ENCODE data around the gene TM9SF2.
"Not testable (repeated sequence)": the region's sequence is repeated elsewhere in the genome, so short reads cannot be mapped to it uniquely, and the experiment has no call there.

TM9SF2 gene

GRCh38 chr13:99477493-99477892, 23.8 kb upstream of the TM9SF2 start:
- Mint-ChIP-seq H3K4me3 (no peak overlapping the region), H3K9me3 (no peaks in the 10 kb centered on the region), H3K4me1 (no peaks in the 10 kb centered on the region), H3K27me3 (no peaks in the 10 kb centered on the region), H3K27ac (no peak overlapping the region)
- no peak for DNase-seq
- ATAC-seq, result no peak

- ATAC-seq (no peak), DNase-seq (no peak)
- no peaks in the 10 kb centered on the region for H3K9me3 Mint-ChIP-seq
- no peaks in the 10 kb centered on the region for H3K27me3 Mint-ChIP-seq
- H3K27ac Mint-ChIP-seq, result no peak overlapping the region
- no peak overlapping the region for H3K4me3 Mint-ChIP-seq
- H3K4me1 Mint-ChIP-seq, result peaks cover 9% of the 10 kb centered on the region
Observed at GRCh38 chr13:99481366-99481765, 19.9 kb upstream of the TM9SF2 start.

DNA sequence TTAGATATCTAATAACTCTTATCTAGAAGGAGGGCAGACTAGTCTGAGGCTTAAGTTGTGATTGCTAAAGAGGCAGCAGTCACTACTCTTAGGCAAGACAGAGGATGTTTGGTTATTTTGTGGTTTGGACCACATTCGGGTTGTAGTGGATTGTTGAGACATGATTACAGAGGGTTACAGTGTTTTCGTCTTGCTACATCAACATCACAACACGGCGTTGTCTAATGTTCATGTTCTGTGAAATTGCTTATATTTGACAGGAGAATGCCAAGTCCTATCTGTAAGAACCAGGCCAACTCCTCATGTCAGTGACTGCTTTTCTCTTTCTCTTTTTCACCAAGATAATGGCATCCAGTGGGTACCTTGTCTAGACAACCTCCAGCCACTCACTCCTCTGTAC, 16.8 kb upstream of the TM9SF2 start:
- Mint-ChIP-seq H3K4me1 (peaks cover 14% of the 10 kb centered on the region), H3K9me3 (peaks cover 4 to 6% of the 10 kb centered on the region in 2 donors), H3K4me3 (no peak overlapping the region), H3K27ac (peak overlapping the region in 1 of 2 donors; percentile 14), H3K27me3 (no peaks in the 10 kb centered on the region)
- ATAC-seq (peak; percentile 90), DNase-seq (no peak)

- ATAC-seq, result no peak
- H3K4me3 Mint-ChIP-seq, result no peak overlapping the region
- DNase-seq, result no peak
- peaks cover 14% of the 10 kb centered on the region for H3K4me1 Mint-ChIP-seq
- H3K27me3 Mint-ChIP-seq, result no peaks in the 10 kb centered on the region
- H3K9me3 Mint-ChIP-seq, result peaks cover 4 to 12% of the 10 kb centered on the region in 2 donors
- no peak overlapping the region for H3K27ac Mint-ChIP-seq
Observed at GRCh38 chr13:99486996-99487395, 14.3 kb upstream of the TM9SF2 start.

GRCh38 chr13:99489028-99489427, 12.2 kb upstream of the TM9SF2 start:
- H3K4me1 Mint-ChIP-seq, result peaks cover 13% of the 10 kb centered on the region
- H3K27ac Mint-ChIP-seq, result no peak overlapping the region
- H3K4me3 Mint-ChIP-seq, result no peak overlapping the region
- no peaks in the 10 kb centered on the region for H3K27me3 Mint-ChIP-seq
- DNase-seq (no peak), ATAC-seq (no peak)
- peaks cover 4 to 23% of the 10 kb centered on the region in 2 donors for H3K9me3 Mint-ChIP-seq

- Mint-ChIP-seq H3K4me1 (peaks cover 29% of the 10 kb centered on the region), H3K9me3 (peaks cover 0 to 23% of the 10 kb centered on the region in 2 donors)
- ATAC-seq, DNase-seq, H3K27ac Mint-ChIP-seq, H3K27me3 Mint-ChIP-seq, H3K4me3 Mint-ChIP-seq: not testable (repeated sequence)
Observed at GRCh38 chr13:99491750-99492149, 9.5 kb upstream of the TM9SF2 start.

GRCh38 chr13:99495466-99496183, 5.6 kb upstream of the TM9SF2 start:
- ATAC-seq, result no peak
- DNase-seq, result no peak
- H3K9me3 Mint-ChIP-seq, result peaks cover 0 to 24% of the 10 kb centered on the region in 2 donors
- peak overlapping the region; percentile 74 to 97 for H3K4me3 Mint-ChIP-seq
- peak overlapping the region; percentile 91 to 98 for H3K27ac Mint-ChIP-seq
- H3K27me3 Mint-ChIP-seq, result no peaks in the 10 kb centered on the region
- H3K4me1 Mint-ChIP-seq, result peaks cover 55% of the 10 kb centered on the region

DNA sequence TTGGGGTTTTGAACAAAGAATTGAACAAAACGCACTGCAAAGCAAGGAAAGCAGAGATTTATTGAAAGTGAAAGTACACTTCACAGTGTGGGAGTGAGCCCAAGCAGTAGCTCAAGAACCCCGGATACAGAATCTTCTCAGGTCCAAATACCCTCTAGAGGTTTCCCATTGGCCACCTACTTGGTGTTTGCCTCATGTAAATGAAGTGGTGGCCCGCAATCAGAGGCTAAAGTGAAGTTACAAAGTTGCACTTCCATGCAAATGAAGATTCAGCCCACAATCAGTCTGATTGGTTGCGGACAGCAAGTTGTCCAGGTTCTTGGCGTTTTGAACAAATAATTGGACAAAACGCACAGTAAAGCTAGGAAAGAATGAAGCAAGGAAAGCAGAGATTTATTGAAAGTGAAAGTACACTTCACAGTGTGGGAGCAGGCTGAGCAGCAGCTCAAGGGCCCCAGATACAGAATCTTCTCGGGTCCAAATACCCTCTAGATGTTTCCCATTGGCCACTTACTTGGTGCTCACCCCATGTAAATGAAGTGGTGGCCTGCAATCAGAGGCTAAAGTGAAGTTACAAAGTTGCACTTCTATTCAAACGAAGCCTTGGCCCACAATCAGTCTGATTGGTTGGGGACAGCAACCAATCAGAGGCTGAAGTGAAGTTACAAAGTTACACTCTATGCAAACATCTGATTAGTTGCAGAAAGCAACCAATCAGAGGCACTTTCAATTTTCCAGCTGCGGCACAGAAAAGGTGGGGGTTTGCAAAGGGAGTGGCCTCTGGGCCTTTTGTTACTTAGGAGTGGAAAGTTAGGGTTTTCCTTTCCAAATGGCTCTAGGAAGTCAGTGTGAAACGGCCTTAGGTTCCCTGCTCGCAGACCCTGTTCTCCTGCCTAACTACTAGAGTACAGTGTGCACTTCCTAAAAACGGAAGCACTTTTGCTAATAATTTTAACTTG, 4.8 kb upstream of the TM9SF2 start:
- ATAC-seq, result peak; percentile 47
- H3K9me3 Mint-ChIP-seq, result peaks cover 0 to 24% of the 10 kb centered on the region in 2 donors
- peak overlapping the region; percentile 74 to 97 for H3K4me3 Mint-ChIP-seq
- DNase-seq, result peak; percentile 56 to 79
- peaks cover 64% of the 10 kb centered on the region for H3K4me1 Mint-ChIP-seq
- H3K27me3 Mint-ChIP-seq, result no peaks in the 10 kb centered on the region
- H3K27ac Mint-ChIP-seq, result peak overlapping the region; percentile 91 to 98

DNA sequence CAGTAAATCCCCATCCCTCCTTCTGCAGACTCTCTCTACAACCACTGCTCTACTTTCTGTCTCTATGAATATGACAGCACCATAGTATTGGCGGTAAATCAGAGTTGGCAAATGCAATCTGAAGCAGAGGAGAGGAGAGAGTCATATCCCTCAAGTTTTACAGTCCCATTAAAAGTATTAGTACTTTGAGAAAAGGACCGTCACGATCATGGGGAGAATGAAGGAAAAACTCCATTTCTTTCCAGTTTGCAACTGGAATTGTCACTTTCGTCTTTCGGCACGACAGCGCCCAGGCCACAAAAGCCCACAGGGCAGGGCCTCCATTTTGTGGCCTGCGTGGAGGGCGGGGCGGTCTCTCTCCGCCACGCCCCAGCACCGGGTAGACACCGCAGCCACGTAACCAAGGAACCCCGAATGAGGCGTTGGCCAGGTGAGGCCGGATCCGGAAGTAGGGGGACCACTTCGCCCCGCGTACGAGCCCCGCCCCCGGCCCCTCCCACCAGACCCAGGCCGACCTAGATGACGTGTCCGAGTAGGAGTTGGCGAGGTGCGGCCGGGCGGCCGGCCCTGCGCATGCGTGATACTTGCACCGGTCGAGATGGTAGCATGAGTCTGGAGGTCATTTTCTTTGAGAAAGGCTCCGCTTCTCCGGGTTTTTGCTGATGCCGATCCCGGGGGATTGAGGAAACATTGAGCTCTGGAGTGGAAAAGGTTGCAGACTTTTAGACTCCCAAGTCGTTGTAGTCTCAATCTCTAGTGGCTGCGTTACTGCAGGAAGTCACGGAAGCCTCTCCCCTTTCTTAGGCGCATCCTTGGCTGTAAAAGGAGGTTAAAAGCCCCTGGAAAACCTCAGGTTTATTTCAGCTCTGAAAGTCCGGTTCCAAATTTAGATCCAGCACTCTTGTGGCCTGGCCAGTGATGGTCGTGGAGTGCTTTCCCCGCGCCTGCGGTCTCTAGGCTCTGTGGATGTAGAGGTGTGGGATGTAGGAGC, 2.8 kb upstream of the TM9SF2 start:
- H3K27me3 Mint-ChIP-seq, result no peaks in the 10 kb centered on the region
- peaks cover 82% of the 10 kb centered on the region for H3K4me1 Mint-ChIP-seq
- H3K9me3 Mint-ChIP-seq, result peaks cover 0 to 7% of the 10 kb centered on the region in 2 donors
- ATAC-seq (peak; percentile 87), DNase-seq (peak; percentile 91 to 98)
- peak overlapping the region; percentile 87 to 94 for H3K27ac Mint-ChIP-seq
- peak overlapping the region; percentile 85 to 93 for H3K4me3 Mint-ChIP-seq

GRCh38 chr13:99500839-99501183, 461 bp upstream of the TM9SF2 start:
- peak overlapping the region; percentile 98 for H3K27ac Mint-ChIP-seq

GRCh38 chr13:99501848-99502301, 603 bp downstream of the TM9SF2 start:
- DNase-seq, result no peak
- H3K27me3 Mint-ChIP-seq, result no peaks in the 10 kb centered on the region
- peak overlapping the region; percentile 98 for H3K27ac Mint-ChIP-seq
- peaks cover 0 to 7% of the 10 kb centered on the region in 2 donors for H3K9me3 Mint-ChIP-seq
- peaks cover 83% of the 10 kb centered on the region for H3K4me1 Mint-ChIP-seq
- peak overlapping the region; percentile 96 to 99 for H3K4me3 Mint-ChIP-seq
- no peak for ATAC-seq

More at GRCh38 chr13:99500839-99501183, 461 bp upstream of the TM9SF2 start:
- Mint-ChIP-seq H3K9me3 (peaks cover 0 to 7% of the 10 kb centered on the region in 2 donors), H3K4me3 (peak overlapping the region; percentile 96 to 99), H3K4me1 (peaks cover 81% of the 10 kb centered on the region), H3K27me3 (no peaks in the 10 kb centered on the region)
- ATAC-seq, result peak; percentile 29
- no peak for DNase-seq

DNA sequence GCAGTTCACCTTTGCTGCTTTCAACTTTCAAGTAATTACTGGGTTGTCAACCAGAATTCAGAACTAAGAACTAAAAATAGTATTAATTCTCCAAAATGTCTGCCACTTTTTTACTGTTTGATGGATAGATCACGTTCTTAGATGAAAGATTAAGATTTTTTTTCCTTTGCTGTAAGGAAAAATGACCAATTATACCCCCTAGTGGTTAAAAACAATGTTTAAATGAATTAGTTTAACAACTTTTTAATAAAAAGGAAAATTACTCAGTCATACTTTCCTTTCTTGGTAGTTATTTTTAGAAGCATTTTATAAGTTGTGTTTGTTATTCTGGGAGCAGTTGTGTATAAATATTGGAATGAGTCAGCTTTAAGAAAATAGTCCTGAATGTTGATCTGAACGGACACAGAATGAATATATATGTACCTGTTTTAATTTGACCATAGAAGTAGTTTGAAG, 4.6 kb downstream of the TM9SF2 start:
- Mint-ChIP-seq H3K4me3 (peak overlapping the region; percentile 9 to 16), H3K27ac (no peak overlapping the region), H3K4me1 (peaks cover 81% of the 10 kb centered on the region), H3K9me3 (peaks cover 10 to 19% of the 10 kb centered on the region in 2 donors), H3K27me3 (no peaks in the 10 kb centered on the region)
- DNase-seq (no peak), ATAC-seq (no peak)

DNA sequence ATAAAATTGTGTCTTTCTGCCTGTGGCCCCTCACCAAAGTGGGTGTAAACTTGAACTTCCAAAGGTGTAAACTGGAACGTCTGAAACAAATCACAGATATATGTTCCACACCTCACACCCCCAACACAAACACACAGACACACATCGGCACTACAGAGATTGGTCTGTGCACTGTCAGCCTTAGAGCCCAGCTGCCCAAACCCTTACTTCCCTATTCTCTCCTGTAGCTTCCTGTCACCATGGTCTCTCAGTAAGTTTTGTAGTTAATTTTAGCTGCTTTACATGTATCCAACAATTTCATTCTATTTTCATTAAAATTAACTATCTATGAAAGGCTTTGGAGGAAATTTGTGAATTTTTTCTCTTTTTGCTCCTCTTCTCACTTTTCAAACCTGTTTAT, 5.4 kb downstream of the TM9SF2 start:
- peak overlapping the region in 1 of 2 donors; percentile 34 for H3K4me3 Mint-ChIP-seq
- H3K4me1 Mint-ChIP-seq, result peaks cover 81% of the 10 kb centered on the region
- no peak for ATAC-seq
- H3K27ac Mint-ChIP-seq, result no peak overlapping the region
- peaks cover 10 to 19% of the 10 kb centered on the region in 2 donors for H3K9me3 Mint-ChIP-seq
- H3K27me3 Mint-ChIP-seq, result no peaks in the 10 kb centered on the region
- DNase-seq, result no peak

GRCh38 chr13:99507054-99507453, 5.8 kb downstream of the TM9SF2 start:
- H3K4me1 Mint-ChIP-seq, result peaks cover 82% of the 10 kb centered on the region
- DNase-seq (no peak), ATAC-seq (no peak)
- no peaks in the 10 kb centered on the region for H3K27me3 Mint-ChIP-seq
- no peak overlapping the region for H3K27ac Mint-ChIP-seq
- peaks cover 10 to 19% of the 10 kb centered on the region in 2 donors for H3K9me3 Mint-ChIP-seq
- H3K4me3 Mint-ChIP-seq, result peak overlapping the region in 1 of 2 donors; percentile 34

GRCh38 chr13:99507551-99507950, 6.3 kb downstream of the TM9SF2 start:
- no peak for DNase-seq
- Mint-ChIP-seq H3K4me3 (no peak overlapping the region), H3K27me3 (no peaks in the 10 kb centered on the region), H3K9me3 (peaks cover 10 to 19% of the 10 kb centered on the region in 2 donors), H3K27ac (peak overlapping the region in 1 of 2 donors; percentile 6), H3K4me1 (peaks cover 82% of the 10 kb centered on the region)
- ATAC-seq, result no peak
